Measurements from ENCODE around the gene PAPOLB. TPM values are rescaled to one million over a fixed set of nuclear protein-coding genes. Genes with fewer than 3 reads are reported as not detected.

The PAPOLB gene
- total RNA-seq, 1 donor from 2014 or later, result 0.08 TPM

GRCh38 chr7:4880218-4880617, 18.4 kb upstream of the PAPOLB start:
- intact Hi-C loops (cut with DNase I), result loop anchor here (5.0 kb wide), 1 partner anchor 43 kb away; no protein-coding TSS in a partner anchor
- ATAC-seq, result no peak
- DNase-seq (ENCODE audit: missing footprints), result no peak

- no peak for ATAC-seq
- intact Hi-C loops (cut with DNase I), result loop anchor here (5.0 kb wide), 1 partner anchor 42 kb away; no protein-coding TSS in a partner anchor
- no peak for DNase-seq (ENCODE audit: missing footprints)
Measured at GRCh38 chr7:4879396-4880081, 17.7 kb upstream of the PAPOLB start.

- ATAC-seq (no peak), DNase-seq (ENCODE audit: missing footprints) (no peak)
- intact Hi-C loops (cut with DNase I), result no loop called here
Measured at GRCh38 chr7:4878336-4879335, 16.8 kb upstream of the PAPOLB start.

- intact Hi-C loops (cut with DNase I), result no loop called here
- no peak for ATAC-seq
- DNase-seq (ENCODE audit: missing footprints), result no peak
Measured at GRCh38 chr7:4876586-4876985, 14.8 kb upstream of the PAPOLB start.

GRCh38 chr7:4875391-4875790, 13.6 kb upstream of the PAPOLB start:
- intact Hi-C loops (cut with DNase I), result no loop called here
- no peak for ATAC-seq
- DNase-seq (ENCODE audit: missing footprints), result no peak

GRCh38 chr7:4873071-4873944, 11.5 kb upstream of the PAPOLB start:
- ATAC-seq (no peak), DNase-seq (ENCODE audit: missing footprints) (no peak)
- intact Hi-C loops (cut with DNase I), result no loop called here

- DNase-seq (ENCODE audit: missing footprints) (no peak), ATAC-seq (peak; percentile 56)
- intact Hi-C loops (cut with DNase I), result no loop called here
Measured at GRCh38 chr7:4871930-4872675, 10.3 kb upstream of the PAPOLB start.

- ATAC-seq, result no peak
- DNase-seq (ENCODE audit: missing footprints), result no peak
- intact Hi-C loops (cut with DNase I), result no loop called here
Measured at GRCh38 chr7:4871056-4871680, 9.3 kb upstream of the PAPOLB start.

GRCh38 chr7:4868493-4868892, 6.7 kb upstream of the PAPOLB start:
- DNase-seq (ENCODE audit: missing footprints), result no peak
- ATAC-seq, result no peak
- intact Hi-C loops (cut with DNase I), result no loop called here

GRCh38 chr7:4866528-4867496, 5.0 kb upstream of the PAPOLB start:
- ATAC-seq (no peak), DNase-seq (ENCODE audit: missing footprints) (no peak)
- intact Hi-C loops (cut with DNase I), result no loop called here

- ATAC-seq (no peak), DNase-seq (ENCODE audit: missing footprints) (no peak)
- intact Hi-C loops (cut with DNase I), result no loop called here
Measured at GRCh38 chr7:4862156-4862555, 326 bp upstream of the PAPOLB start.

GRCh38 chr7:4861227-4861626, 603 bp downstream of the PAPOLB start:
- intact Hi-C loops (cut with DNase I), result no loop called here
- no peak for DNase-seq (ENCODE audit: missing footprints)
- ATAC-seq, result no peak

GRCh38 chr7:4857189-4857588, 4.6 kb downstream of the PAPOLB start:
- DNase-seq (ENCODE audit: missing footprints) (no peak), ATAC-seq (no peak)
- intact Hi-C loops (cut with DNase I), result no loop called here

- no peak for ATAC-seq
- DNase-seq (ENCODE audit: missing footprints), result no peak
- intact Hi-C loops (cut with DNase I), result no loop called here
Measured at GRCh38 chr7:4856336-4857057, 5.3 kb downstream of the PAPOLB start.

GRCh38 chr7:4854916-4855315, 6.9 kb downstream of the PAPOLB start:
- DNase-seq (ENCODE audit: missing footprints) (no peak), ATAC-seq (no peak)
- intact Hi-C loops (cut with DNase I), result no loop called here

All from Right ventricle myocardium inferior (tissue), 1 donor.